ENCODE results near the gene PHLPP1. TPM values are rescaled to one million over a fixed set of nuclear protein-coding genes. Genes with fewer than 3 reads are reported as not detected.

Gene PHLPP1
- total RNA-seq, 6 experiments from 2014 or later = 8.6 to 19.3 (median 17.0) TPM

DNA sequence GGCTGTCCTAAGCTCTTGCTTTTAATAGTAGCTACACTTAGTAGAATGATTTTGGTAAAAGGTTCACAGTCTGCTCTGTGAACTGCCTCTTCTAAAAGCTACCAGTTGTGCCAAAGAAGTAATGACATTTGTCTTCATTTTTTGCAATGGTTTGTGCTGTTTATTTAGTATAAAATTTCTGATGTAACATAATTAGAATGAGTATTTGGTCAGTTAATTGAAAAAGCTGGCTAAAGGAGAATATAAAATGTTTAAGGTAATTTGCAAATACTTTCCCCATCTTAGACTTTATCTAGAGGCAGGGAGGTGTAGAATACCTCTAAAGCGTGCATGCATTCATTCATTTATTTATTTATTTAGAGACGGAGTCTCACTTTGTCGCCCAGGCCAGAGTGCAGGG lies 71.3 kb downstream of the PHLPP1 start:
- H3K36me3 ChIP-seq = no peaks in the 10 kb centered on the region
- intact Hi-C loops (cut with DNase I) = no loop called here
- no peaks in the 10 kb centered on the region for H3K9me3 ChIP-seq
- H3K27me3 ChIP-seq = no peaks in the 10 kb centered on the region
- H3K4me3 ChIP-seq = no peak overlapping the region
- TF ChIP-seq, protein P1, sequence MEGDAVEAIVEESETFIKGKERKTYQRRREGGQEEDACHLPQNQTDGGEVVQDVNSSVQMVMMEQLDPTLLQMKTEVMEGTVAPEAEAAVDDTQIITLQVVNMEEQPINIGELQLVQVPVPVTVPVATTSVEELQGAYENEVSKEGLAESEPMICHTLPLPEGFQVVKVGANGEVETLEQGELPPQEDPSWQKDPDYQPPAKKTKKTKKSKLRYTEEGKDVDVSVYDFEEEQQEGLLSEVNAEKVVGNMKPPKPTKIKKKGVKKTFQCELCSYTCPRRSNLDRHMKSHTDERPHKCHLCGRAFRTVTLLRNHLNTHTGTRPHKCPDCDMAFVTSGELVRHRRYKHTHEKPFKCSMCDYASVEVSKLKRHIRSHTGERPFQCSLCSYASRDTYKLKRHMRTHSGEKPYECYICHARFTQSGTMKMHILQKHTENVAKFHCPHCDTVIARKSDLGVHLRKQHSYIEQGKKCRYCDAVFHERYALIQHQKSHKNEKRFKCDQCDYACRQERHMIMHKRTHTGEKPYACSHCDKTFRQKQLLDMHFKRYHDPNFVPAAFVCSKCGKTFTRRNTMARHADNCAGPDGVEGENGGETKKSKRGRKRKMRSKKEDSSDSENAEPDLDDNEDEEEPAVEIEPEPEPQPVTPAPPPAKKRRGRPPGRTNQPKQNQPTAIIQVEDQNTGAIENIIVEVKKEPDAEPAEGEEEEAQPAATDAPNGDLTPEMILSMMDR (IDR thresholded peaks at IDR 0.05) = no peak
- no peak for TF ChIP-seq POLR2A (IDR thresholded peaks at IDR 0.05)
- no peak for ATAC-seq
- H3K27ac ChIP-seq = no peak overlapping the region
- H3K4me1 ChIP-seq = peaks cover 0 to 13% (median 4%) of the 10 kb centered on the region in 4 donors
- 98% methylated on average over 3 of the region's 3 CpGs for WGBS (ENCODE audit: insufficient coverage, low coverage, low lambda C conversion rate, missing lambda C conversion rate)
- no peak for DNase-seq

DNA sequence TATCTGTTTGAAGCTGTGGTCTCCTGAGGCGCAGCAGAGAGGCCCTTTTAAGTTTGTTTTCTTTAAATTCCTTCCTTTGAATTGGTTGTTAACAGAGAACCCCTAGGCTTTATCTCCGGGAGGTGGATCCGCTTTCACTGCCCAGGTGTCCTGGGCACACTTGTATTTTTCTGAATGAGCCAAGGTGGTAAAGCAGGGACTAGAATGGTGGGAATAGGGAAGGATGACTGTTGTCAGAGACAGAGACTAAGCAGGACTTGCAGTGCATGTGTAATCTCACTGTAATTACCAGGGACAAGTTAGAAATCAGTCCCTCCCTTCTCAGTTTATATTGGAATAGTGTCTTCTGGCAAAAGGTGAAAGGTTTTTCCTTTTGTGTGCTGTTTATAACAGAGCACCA lies 72.8 kb downstream of the PHLPP1 start:
- no peak overlapping the region for H3K4me3 ChIP-seq
- H3K36me3 ChIP-seq = no peaks in the 10 kb centered on the region
- ATAC-seq = no peak
- no peaks in the 10 kb centered on the region for H3K9me3 ChIP-seq
- H3K4me1 ChIP-seq = peaks cover 0 to 17% (median 4%) of the 10 kb centered on the region in 4 donors
- no peak for DNase-seq
- TF ChIP-seq, protein P1 (IDR thresholded peaks at IDR 0.05) = no peak
- no peak for TF ChIP-seq POLR2A (IDR thresholded peaks at IDR 0.05)
- H3K27me3 ChIP-seq = no peaks in the 10 kb centered on the region
- intact Hi-C loops (cut with DNase I) = no loop called here
- H3K27ac ChIP-seq = no peak overlapping the region
- WGBS (ENCODE audit: insufficient coverage, low coverage, low lambda C conversion rate, missing lambda C conversion rate) = 100% methylated on average over 3 of the region's 3 CpGs

DNA sequence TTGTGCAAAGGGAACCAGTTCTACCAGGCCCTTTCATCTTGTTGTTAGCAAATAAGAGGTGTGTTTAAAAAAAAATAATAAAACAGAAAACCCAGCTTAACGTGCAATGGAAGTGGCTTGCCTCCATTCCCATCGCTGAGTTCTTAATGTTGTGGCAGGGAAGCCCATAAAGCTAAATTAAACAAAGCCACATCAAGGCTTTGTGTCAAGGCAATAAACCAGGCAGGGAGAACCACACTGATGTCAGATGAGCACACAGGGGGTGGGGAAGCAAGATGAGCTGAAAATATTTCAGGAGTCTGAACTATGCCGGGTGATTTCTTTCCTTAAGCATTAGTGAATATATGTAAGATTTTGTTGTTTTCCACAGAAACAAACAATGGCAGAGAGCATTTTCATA lies 73.5 kb downstream of the PHLPP1 start:
- Histone ChIP-seq H3K27ac (no peak overlapping the region), H3K27me3 (no peaks in the 10 kb centered on the region), H3K4me3 (no peak overlapping the region), H3K4me1 (peaks cover 0 to 17% (median 4%) of the 10 kb centered on the region in 4 donors), H3K36me3 (no peaks in the 10 kb centered on the region), H3K9me3 (no peaks in the 10 kb centered on the region)
- DNase-seq (no peak), ATAC-seq (no peak)
- 86% methylated on average over 3 of the region's 3 CpGs for WGBS (ENCODE audit: insufficient coverage, low coverage, low lambda C conversion rate, missing lambda C conversion rate)
- intact Hi-C loops (cut with DNase I) = no loop called here
- TF ChIP-seq POLR2A (IDR thresholded peaks at IDR 0.05) = no peak
- TF ChIP-seq, protein P1 (IDR thresholded peaks at IDR 0.05) = no peak

DNA sequence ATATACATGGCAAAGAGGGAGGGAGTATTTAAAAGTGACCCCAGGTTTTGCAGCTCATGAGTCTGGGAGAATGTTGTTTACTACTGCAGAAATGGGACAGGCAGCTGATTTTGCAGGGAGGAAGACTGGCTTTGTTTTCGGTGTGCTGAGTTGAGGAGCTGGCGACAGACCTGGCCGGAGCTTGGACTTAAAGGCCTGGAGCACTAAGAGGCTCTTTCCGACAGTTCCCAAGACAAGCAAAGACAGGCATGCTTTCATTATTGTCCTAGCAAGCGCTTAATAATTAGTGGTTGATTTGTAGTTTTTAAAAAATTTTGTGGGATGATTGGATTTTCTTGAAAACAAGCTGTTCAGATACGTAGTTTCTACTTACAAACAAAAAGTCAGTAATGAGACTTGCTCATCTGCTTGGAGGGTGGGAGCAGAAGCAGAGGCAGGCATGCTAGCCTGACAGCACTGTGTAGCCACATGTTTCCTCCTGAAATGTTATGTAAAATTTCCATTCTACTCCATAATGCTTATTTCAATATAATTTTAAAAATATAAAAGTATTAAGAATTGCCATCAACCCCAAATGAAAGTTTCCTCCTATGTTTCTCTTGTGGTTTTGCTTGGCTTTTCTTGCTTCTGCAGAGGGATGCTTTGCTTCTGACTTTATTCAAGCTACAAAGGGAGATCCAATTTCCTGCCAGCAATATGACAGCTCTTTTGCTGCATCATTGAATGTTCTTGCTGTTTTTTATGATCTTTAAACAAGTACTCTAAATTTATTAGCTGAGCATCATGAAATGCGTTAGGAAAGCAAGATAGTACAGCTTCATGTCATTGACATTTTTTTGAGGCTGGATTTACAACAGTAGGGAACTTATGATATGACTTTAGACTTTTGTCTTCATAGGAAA lies 75.8 kb downstream of the PHLPP1 start:
- DNase-seq = no peak
- WGBS (ENCODE audit: insufficient coverage, low coverage, low lambda C conversion rate, missing lambda C conversion rate) = 73% methylated on average over 7 of the region's 7 CpGs
- no peaks in the 10 kb centered on the region for H3K9me3 ChIP-seq
- peaks cover 0 to 25% (median 7%) of the 10 kb centered on the region in 4 donors for H3K4me1 ChIP-seq
- no peaks in the 10 kb centered on the region for H3K36me3 ChIP-seq
- no peak for TF ChIP-seq POLR2A (IDR thresholded peaks at IDR 0.05)
- TF ChIP-seq, protein P1 (IDR thresholded peaks at IDR 0.05) = no peak
- H3K27ac ChIP-seq = no peak overlapping the region
- ATAC-seq = peak in 3 of 4 donors; percentile 16 to 41 (median 31)
- no peaks in the 10 kb centered on the region for H3K27me3 ChIP-seq
- intact Hi-C loops (cut with DNase I) = no loop called here
- H3K4me3 ChIP-seq = no peak overlapping the region
